Spleen (tissue), 11 donors: ENCODE results near the gene NHEJ1. TPM values are rescaled to one million over a fixed set of nuclear protein-coding genes. Genes with fewer than 3 reads are reported as not detected.

Experiments used
- DNase-seq: peaks from one replicate; pipeline ENCODE4 v3.0.0-alpha.2; 2020
- H3K27ac ChIP-seq, 8 donors: fragments of 200-600 bp; sonication (generic) in 7 of 8; 1 replicate in 4 of 8; 2 replicates in 4 of 8; pipeline versions ENCODE4 v1.5.0 to v1.8.0; 2016 to 2021; ENCODE audit warnings: inconsistent platforms in 4 of 8, mild to moderate bottlenecking in 4 of 8, moderate library complexity in 1 of 8
- H3K27me3 ChIP-seq, 7 donors: fragments of 200-600 bp; sonication (generic) in 6 of 7; replicated peaks in 1 of 7; 1 replicate in 4 of 7; 2 replicates in 3 of 7; pipeline versions ENCODE4 v1.5.0 to v1.8.0; 2016 to 2021; ENCODE audit warnings: inconsistent platforms in 3 of 7, mild to moderate bottlenecking in 1 of 7
- H3K36me3 ChIP-seq, 6 donors: fragments of 200-600 bp; sonication (generic) in 5 of 6; 1 replicate in 4 of 6; 2 replicates in 2 of 6; pipeline versions ENCODE4 v1.5.0 to v1.8.0; 2016 to 2021; ENCODE audit warnings: inconsistent platforms in 2 of 6
- H3K4me1 ChIP-seq, 6 donors: fragments of 200-600 bp; sonication (generic) in 5 of 6; 1 replicate in 3 of 6; 2 replicates in 3 of 6; pipeline versions ENCODE4 v1.5.0 to v1.8.0; 2016 to 2021; ENCODE audit warnings: inconsistent platforms in 3 of 6
- H3K4me3 ChIP-seq, 8 donors: fragments of 200-600 bp; sonication (generic) in 7 of 8; 1 replicate in 4 of 8; 2 replicates in 4 of 8; pipeline versions ENCODE4 v1.5.0 to v1.8.0; 2016 to 2021; ENCODE audit warnings: inconsistent platforms in 4 of 8, mild to moderate bottlenecking in 4 of 8, moderate library complexity in 2 of 8
- H3K9me3 ChIP-seq, 8 donors: fragments of 200-600 bp; sonication (generic) in 7 of 8; 1 replicate in 4 of 8; 2 replicates in 4 of 8; pipeline versions ENCODE4 v1.5.0 to v1.8.0; 2016 to 2021; ENCODE audit warnings: inconsistent platforms in 4 of 8
- CTCF ChIP-seq, 11 experiments: fragments of 200-600 bp in 7 of 11; fragments of 450-650 bp in 4 of 11; sonication (generic) in 4 of 11; IDR thresholded peaks in 8 of 11; conservative IDR thresholded peaks in 3 of 11; 1 replicate in 7 of 11; 2 replicates in 4 of 11; pipeline versions ENCODE4 v1.4.0 to v1.8.0; 2016 to 2021; ENCODE audit warnings: antibody characterized with exemption in 11 of 11, inconsistent platforms in 4 of 11, mild to moderate bottlenecking in 1 of 11
- POLR2A ChIP-seq, 3 donors: fragments of 450-650 bp; IDR thresholded peaks; one replicate each; pipeline ENCODE4 v1.5.1; 2017; ENCODE audit warnings: antibody characterized with exemption in 3 of 3, mild to moderate bottlenecking in 1 of 3
- POLR2AphosphoS5 ChIP-seq, 3 donors: sonication (generic); formaldehyde crosslinking; IDR thresholded peaks; one replicate each; pipeline ENCODE4 v1.5.1; 2017; ENCODE audit warnings: antibody characterized with exemption in 3 of 3
- WGBS, 5 donors: extraction: QIAGEN DNeasy Blood & Tissue Kit in 3 of 5; methylation state at CpG; one replicate each; pipeline versions ENCODE4 v1.1.5 to v1.1.7; 2013 to 2018; 5-methylcytosine and 5-hydroxymethylcytosine counted together
- intact Hi-C: fragments of 100-400 bp; cut with DNase I; formaldehyde crosslinking; loops from one replicate; pipeline ENCODE4 v1.15.0; 2023; ENCODE audit warnings: low total_unique reads
- polyA plus RNA-seq, 3 donors: library from polyadenylated mRNA; stranded (reverse); fragments of 200-250 nt; gene quantifications; one replicate each; pipeline ENCODE4 v1.2.1, GENCODE V29; 2013
- total RNA-seq, 7 donors: library from RNA; depleted of rRNA in 3 of 7; stranded (reverse); fragments of >200 nt in 3 of 7; fragmentation: NEBNext Ultra II Directional in 4 of 7; extraction: Animal tissue kit (Norgen Biotek cat#: 25700) in 4 of 7; gene quantifications; one replicate each; pipeline versions ENCODE4 v1.1.0 to v1.2.1, GENCODE V29; 2016 to 2021
- donor health status: healthy with polysubstance abuse.
- donor health status: DM: no; HTN: no; CAD: no; lungs with moderate emphysema.
- donor health status: DM: no; HTN: no; CAD: no.
- donor health status: Bipolar disorder and iron deficiency.
- donor health status: healthy.
- donor health status: DM: no; HTN: no; CAD: no.
- donor health status: DM: yes; HTN: yes; CAD: no.

NHEJ1 gene
- total and polyA plus RNA-seq, 10 donors: 5.5 to 25.9 (median 14.0) TPM

GRCh38 chr2:219095406-219095935 lies 65.1 kb downstream of the NHEJ1 start:
- H3K27me3 ChIP-seq: no peaks in the 10 kb centered on the region
- no peaks in the 10 kb centered on the region for H3K9me3 ChIP-seq
- TF ChIP-seq CTCF (IDR thresholded peaks at IDR 0.05 in 8 of 11, conservative IDR thresholded peaks at IDR 0.05 in 3 of 11) (no peak), POLR2A (IDR thresholded peaks at IDR 0.05) (no peak), POLR2AphosphoS5 (IDR thresholded peaks at IDR 0.05) (no peak)
- peaks cover 0 to 13% (median 4%) of the 10 kb centered on the region in 6 donors for H3K4me1 ChIP-seq
- H3K4me3 ChIP-seq: no peak overlapping the region
- H3K27ac ChIP-seq: no peak overlapping the region
- intact Hi-C loops: no loop called here
- H3K36me3 ChIP-seq: peaks cover 0 to 25% (median 0%) of the 10 kb centered on the region in 6 donors
- 92 to 100% (median 93%) methylated on average over 1 of the region's 1 CpG for WGBS, 5 donors
- DNase-seq: no peak

- no peaks in the 10 kb centered on the region for H3K27me3 ChIP-seq
- peaks cover 0 to 36% (median 0%) of the 10 kb centered on the region in 6 donors for H3K36me3 ChIP-seq
- H3K4me1 ChIP-seq: peaks cover 0 to 13% (median 4%) of the 10 kb centered on the region in 6 donors
- intact Hi-C loops: no loop called here
- no peak overlapping the region for H3K27ac ChIP-seq
- 51 to 77% (median 72%) methylated on average over 3 of the region's 3 CpGs for WGBS, 5 donors
- no peaks in the 10 kb centered on the region for H3K9me3 ChIP-seq
- no peak overlapping the region for H3K4me3 ChIP-seq
- TF ChIP-seq POLR2AphosphoS5 (IDR thresholded peaks at IDR 0.05) (no peak), CTCF (IDR thresholded peaks at IDR 0.05 in 8 of 11, conservative IDR thresholded peaks at IDR 0.05 in 3 of 11) (no peak), POLR2A (IDR thresholded peaks at IDR 0.05) (no peak)
- no peak for DNase-seq
Measured at GRCh38 chr2:219094171-219094570, 66.4 kb downstream of the NHEJ1 start.

GRCh38 chr2:219090436-219091299 lies 69.9 kb downstream of the NHEJ1 start:
- 73 to 86% (median 81%) methylated on average over 4 of the region's 4 CpGs for WGBS, 5 donors
- H3K36me3 ChIP-seq: peaks cover 0 to 36% (median 0%) of the 10 kb centered on the region in 6 donors
- no peaks in the 10 kb centered on the region for H3K27me3 ChIP-seq

More at GRCh38 chr2:219090436-219091299, 69.9 kb downstream of the NHEJ1 start:
- no peak overlapping the region for H3K4me3 ChIP-seq
- peaks cover 0 to 28% (median 7%) of the 10 kb centered on the region in 6 donors for H3K4me1 ChIP-seq
- no peak for DNase-seq
- intact Hi-C loops: no loop called here
- no peak for TF ChIP-seq POLR2A (IDR thresholded peaks at IDR 0.05)
- no peak for TF ChIP-seq CTCF (IDR thresholded peaks at IDR 0.05 in 8 of 11, conservative IDR thresholded peaks at IDR 0.05 in 3 of 11)
- TF ChIP-seq POLR2AphosphoS5 (IDR thresholded peaks at IDR 0.05): no peak
- H3K9me3 ChIP-seq: no peaks in the 10 kb centered on the region
- H3K27ac ChIP-seq: no peak overlapping the region
